ENCODE results near the gene CHRM5.

CHRM5 gene

DNA sequence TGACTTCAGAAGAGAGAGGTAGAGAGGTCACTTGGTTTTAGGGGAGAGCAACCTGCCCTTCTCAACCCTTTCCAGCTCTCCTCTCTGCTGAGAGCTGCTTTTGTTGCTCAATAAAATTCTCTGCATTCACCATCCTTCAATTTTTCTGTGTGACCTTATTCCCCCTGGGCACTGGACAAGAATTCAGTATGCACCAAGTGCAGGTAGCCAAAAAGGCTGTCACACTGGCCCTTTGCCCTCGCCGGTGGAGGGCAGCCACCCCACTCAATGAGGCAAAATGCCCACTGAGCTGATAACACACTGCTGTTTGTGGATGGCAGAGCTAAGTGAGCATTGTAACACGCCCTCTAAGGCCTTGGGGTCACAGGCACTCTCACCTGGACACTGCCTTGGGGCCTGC lies 146.4 kb downstream of the CHRM5 start:
- Histone ChIP-seq H3K4me3 (ENCODE audit: low read depth, low read length) (no peak overlapping the region), H3K4me1 (ENCODE audit: control insufficient read depth, insufficient read depth, low read length, unreplicated experiment) (no peaks in the 10 kb centered on the region), H3K79me2 (ENCODE audit: control insufficient read depth, insufficient read depth, low read length, unreplicated experiment) (no peaks in the 10 kb centered on the region), H2AFZ (ENCODE audit: low read length, unreplicated experiment) (no peak overlapping the region), H3K27me3 (ENCODE audit: insufficient read depth, low read length) (no peaks in the 10 kb centered on the region), H3K27ac (ENCODE audit: low read depth, low read length) (no peak overlapping the region), H3K36me3 (ENCODE audit: insufficient read depth, low read length) (no peaks in the 10 kb centered on the region)

- Histone ChIP-seq H3K4me1 (ENCODE audit: control insufficient read depth, insufficient read depth, low read length, unreplicated experiment) (no peaks in the 10 kb centered on the region), H3K36me3 (ENCODE audit: insufficient read depth, low read length) (no peaks in the 10 kb centered on the region), H2AFZ (ENCODE audit: low read length, unreplicated experiment) (no peak overlapping the region), H3K27ac (ENCODE audit: low read depth, low read length) (no peak overlapping the region), H3K79me2 (ENCODE audit: control insufficient read depth, insufficient read depth, low read length, unreplicated experiment) (no peaks in the 10 kb centered on the region), H3K4me3 (ENCODE audit: low read depth, low read length) (no peak overlapping the region), H3K27me3 (ENCODE audit: insufficient read depth, low read length) (no peaks in the 10 kb centered on the region)
Observed at GRCh38 chr15:34116620-34117019, 148.3 kb downstream of the CHRM5 start.

Measured in ACC112 (cell line).